ENCODE measurements around the gene YIF1B.

YIF1B gene

GRCh38 chr19:38331728-38332127 lies 16.0 kb upstream of the YIF1B start:
- no peak for DNase-seq

GRCh38 chr19:38329651-38330050 lies 13.9 kb upstream of the YIF1B start:
- no peak for DNase-seq

GRCh38 chr19:38326591-38326990 lies 10.8 kb upstream of the YIF1B start:
- no peak for DNase-seq

GRCh38 chr19:38324431-38324830 lies 8.7 kb upstream of the YIF1B start:
- no peak for DNase-seq

GRCh38 chr19:38323291-38323690 lies 7.5 kb upstream of the YIF1B start:
- no peak for DNase-seq

- DNase-seq: peak; percentile 3
These were observed 6.0 kb upstream of the YIF1B start for GRCh38 chr19:38321646-38322196.

GRCh38 chr19:38320969-38321339 lies 5.2 kb upstream of the YIF1B start:
- no peak for DNase-seq

- DNase-seq: no peak
These were observed 3.9 kb upstream of the YIF1B start, which contains the start of gene KCNK6 for GRCh38 chr19:38319421-38320258. Gene KCNK6, plus strand, starts transcription at chr19:38319845. Its CDS starts 106 bp downstream, at chr19:38319951.

- peak; percentile 62 for DNase-seq
These were observed 2.9 kb upstream of the YIF1B start for GRCh38 chr19:38318660-38319059.

GRCh38 chr19:38317104-38317612 lies 1.4 kb upstream of the YIF1B start:
- DNase-seq: no peak

GRCh38 chr19:38316477-38317067 lies 825 bp upstream of the YIF1B start:
- DNase-seq: no peak

GRCh38 chr19:38310986-38311385 lies 4.8 kb downstream of the YIF1B start:
- no peak for DNase-seq

GRCh38 chr19:38310279-38310670 lies 5.5 kb downstream of the YIF1B start:
- DNase-seq: no peak

- DNase-seq: no peak
These were observed 6.0 kb downstream of the YIF1B start for GRCh38 chr19:38309615-38310278.

GRCh38 chr19:38308926-38309614 lies 6.7 kb downstream of the YIF1B start:
- DNase-seq: no peak

- no peak for DNase-seq
These were observed 7.6 kb downstream of the YIF1B start for GRCh38 chr19:38308006-38308766.

- DNase-seq: no peak
These were observed 8.2 kb downstream of the YIF1B start for GRCh38 chr19:38307597-38307996.

GRCh38 chr19:38307076-38307475 lies 8.7 kb downstream of the YIF1B start:
- DNase-seq: no peak

- no peak for DNase-seq
These were observed 9.5 kb downstream of the YIF1B start for GRCh38 chr19:38306236-38306635.

- DNase-seq: no peak
These were observed 10.8 kb downstream of the YIF1B start for GRCh38 chr19:38304866-38305429.

GRCh38 chr19:38304352-38304865 lies 11.3 kb downstream of the YIF1B start:
- DNase-seq: no peak
